H9 (cell line): ENCODE results near the gene MYH11. TPM values are rescaled to one million over a fixed set of nuclear protein-coding genes. Genes with fewer than 3 reads are reported as not detected.

Source experiments
- DNase-seq: peaks from one replicate; pipeline ENCODE4 v3.0.0-alpha.2; 2017
- H2AFZ ChIP-seq: one replicate; pipeline ENCODE4 v1.6.1; 2013; ENCODE audit warnings: mild to moderate bottlenecking, low read length, control low read depth, moderate library complexity
- H2AK5ac ChIP-seq: 2 replicates; pipeline ENCODE4 v1.6.1; 2013; ENCODE audit warnings: low read length, control low read depth, mixed read lengths; ENCODE audit not compliant: insufficient read length
- H2BK120ac ChIP-seq: one replicate; pipeline ENCODE4 v1.6.1; 2013; ENCODE audit warnings: low read depth, mild to moderate bottlenecking, low read length, control low read depth, inconsistent platforms; ENCODE audit not compliant: poor library complexity, severe bottlenecking
- H2BK12ac ChIP-seq: 2 replicates; pipeline ENCODE4 v1.6.1; 2013; ENCODE audit warnings: low read length, control low read depth, mixed read lengths, low read depth; ENCODE audit not compliant: insufficient read length
- H2BK15ac ChIP-seq: 2 replicates; pipeline ENCODE4 v1.6.1; 2013; ENCODE audit warnings: low read depth, low read length, control low read depth
- H2BK20ac ChIP-seq: one replicate; pipeline ENCODE4 v1.6.1; 2013; ENCODE audit warnings: low read depth, mild to moderate bottlenecking, low read length, control low read depth, inconsistent platforms; ENCODE audit not compliant: poor library complexity, severe bottlenecking
- H2BK5ac ChIP-seq: 2 replicates; pipeline ENCODE4 v1.6.1; 2013; ENCODE audit warnings: low read length, control low read depth, mixed read lengths; ENCODE audit not compliant: insufficient read length
- H3K14ac ChIP-seq: 2 replicates; pipeline ENCODE4 v1.6.1; 2013; ENCODE audit warnings: low read length, control low read depth; ENCODE audit not compliant: insufficient read depth
- H3K18ac ChIP-seq: 2 replicates; pipeline ENCODE4 v1.6.1; 2013; ENCODE audit warnings: low read depth, mild to moderate bottlenecking, mixed read lengths, low read length, control low read depth; ENCODE audit not compliant: insufficient read length
- H3K23ac ChIP-seq: 2 replicates; pipeline ENCODE4 v1.6.1; 2013; ENCODE audit warnings: low read length, control low read depth, mixed read lengths, low read depth; ENCODE audit not compliant: insufficient read length
- H3K23me2 ChIP-seq: 2 replicates; pipeline ENCODE4 v1.6.1; 2013; ENCODE audit warnings: low read depth, mild to moderate bottlenecking, mixed read lengths, low read length, control low read depth; ENCODE audit not compliant: insufficient read length, poor library complexity, severe bottlenecking
- H3K27ac ChIP-seq: 2 replicates; pipeline ENCODE4 v1.5.1; 2013; ENCODE audit warnings: low read length, control low read depth, mixed read lengths, low read depth; ENCODE audit not compliant: insufficient read length
- H3K27me3 ChIP-seq: 2 replicates; pipeline ENCODE4 v1.6.1; 2013; ENCODE audit warnings: low read length, control low read depth, inconsistent platforms; ENCODE audit not compliant: insufficient read depth
- H3K4ac ChIP-seq: 2 replicates; pipeline ENCODE4 v1.6.1; 2013; ENCODE audit warnings: low read depth, mild to moderate bottlenecking, control low read depth, inconsistent platforms, low read length, moderate library complexity
- H3K4me1 ChIP-seq: 2 replicates; pipeline ENCODE4 v1.6.1; 2013; ENCODE audit warnings: low read length, control low read depth, inconsistent platforms; ENCODE audit not compliant: insufficient read depth
- H3K4me2 ChIP-seq: 2 replicates; pipeline ENCODE4 v1.6.1; 2013; ENCODE audit warnings: low read length, control low read depth, mixed read lengths; ENCODE audit not compliant: insufficient read length, insufficient read depth
- H3K56ac ChIP-seq: 2 replicates; pipeline ENCODE4 v1.6.1; 2013; ENCODE audit warnings: low read depth, mild to moderate bottlenecking, mixed read lengths, low read length, control low read depth; ENCODE audit not compliant: insufficient read length
- H3K79me1 ChIP-seq: 2 replicates; pipeline ENCODE4 v1.6.1; 2013; ENCODE audit warnings: low read depth, mild to moderate bottlenecking, moderate library complexity, low read length, control low read depth, inconsistent platforms; ENCODE audit not compliant: insufficient read depth, poor library complexity, severe bottlenecking
- H3K79me2 ChIP-seq: 2 replicates; pipeline ENCODE4 v1.6.1; 2013; ENCODE audit warnings: low read length, control low read depth, inconsistent platforms; ENCODE audit not compliant: insufficient read depth
- H3K9ac ChIP-seq: 2 replicates; pipeline ENCODE4 v1.6.1; 2013; ENCODE audit warnings: low read length, control low read depth, mixed read lengths; ENCODE audit not compliant: insufficient read length; ENCODE audit errors: extremely low read depth
- H3K9me3 ChIP-seq: one replicate; pipeline ENCODE4 v1.6.1; 2013; ENCODE audit warnings: low read depth, low read length, inconsistent platforms; ENCODE audit not compliant: control insufficient read depth
- H3T11ph ChIP-seq: one replicate; pipeline ENCODE4 v1.6.1; 2013; ENCODE audit warnings: mild to moderate bottlenecking, low read length, control low read depth, inconsistent platforms
- H4K20me1 ChIP-seq: one replicate; pipeline ENCODE4 v1.6.1; 2013; ENCODE audit not compliant: control insufficient read depth, insufficient read length, insufficient read depth
- H4K5ac ChIP-seq: 2 replicates; pipeline ENCODE4 v1.6.1; 2013; ENCODE audit warnings: low read depth, mild to moderate bottlenecking, mixed read lengths, low read length, control low read depth; ENCODE audit not compliant: insufficient read length
- H4K8ac ChIP-seq: replicated peaks from 2 replicates; pipeline ENCODE4 v1.6.1; 2013; ENCODE audit warnings: low read length, control low read depth, mixed read lengths, low read depth; ENCODE audit not compliant: insufficient read length
- H4K91ac ChIP-seq: 2 replicates; pipeline ENCODE4 v1.6.1; 2013; ENCODE audit warnings: low read depth, mild to moderate bottlenecking, moderate library complexity, mixed read lengths, low read length, control low read depth; ENCODE audit not compliant: insufficient read length
- H3K27ac Mint-ChIP-seq, 3 experiments: 2 replicates in 2 of 3; 3 replicates in 1 of 3; pipeline ENCODE4 v1.8.0; 2020 to 2021; ENCODE audit warnings: mixed read lengths in 3 of 3, mild to moderate bottlenecking in 1 of 3, moderate library complexity in 1 of 3
- H3K27me3 Mint-ChIP-seq: 2 replicates; pipeline ENCODE4 v1.8.0; 2021; ENCODE audit warnings: low read depth, mild to moderate bottlenecking, moderate library complexity, mixed read lengths
- H3K36me3 Mint-ChIP-seq, 3 experiments: 2 replicates in 2 of 3; 3 replicates in 1 of 3; pipeline ENCODE4 v1.8.0; 2020 to 2021; ENCODE audit warnings: low read depth in 3 of 3, mixed read lengths in 3 of 3; ENCODE audit not compliant: insufficient read depth in 1 of 3
- H3K4me1 Mint-ChIP-seq, 2 experiments: 2 replicates each; pipeline ENCODE4 v1.8.0; 2020; ENCODE audit warnings: mixed read lengths in 2 of 2
- H3K4me3 Mint-ChIP-seq, 2 experiments: 2 replicates in 1 of 2; 3 replicates in 1 of 2; pipeline ENCODE4 v1.8.0; 2020 to 2021; ENCODE audit warnings: mild to moderate bottlenecking in 2 of 2, mixed read lengths in 2 of 2, moderate library complexity in 1 of 2
- H3K9me3 Mint-ChIP-seq, 2 experiments: 2 replicates in 1 of 2; 3 replicates in 1 of 2; pipeline ENCODE4 v1.8.0; 2020; ENCODE audit warnings: mild to moderate bottlenecking in 2 of 2, mixed read lengths in 2 of 2, moderate library complexity in 1 of 2
- WGBS: extraction: QIAGEN DNeasy Blood & Tissue Kit; methylation state at CpG from one replicate; pipeline ENCODE4 v1.1.7; 2013; ENCODE audit warnings: missing lambda C conversion rate, low lambda C conversion rate, mixed read lengths; ENCODE audit not compliant: insufficient read length; ENCODE audit errors: extremely low coverage; 5-methylcytosine and 5-hydroxymethylcytosine counted together
- total RNA-seq: library from RNA; stranded (reverse); gene quantifications from 2 replicates; pipeline ENCODE4 v1.2.1, GENCODE V29; 2021
- TF ChIP-seq, protein P1 (sequence below): fragments of 200-600 bp; sonication (generic); conservative IDR thresholded peaks from 3 replicates; pipeline ENCODE4 v1.8.0; 2021; ENCODE audit warnings: antibody characterized with exemption, mild to moderate bottlenecking

MYH11 gene
- total RNA-seq, 1 experiment from 2014 or later, result 0.42 TPM

DNA sequence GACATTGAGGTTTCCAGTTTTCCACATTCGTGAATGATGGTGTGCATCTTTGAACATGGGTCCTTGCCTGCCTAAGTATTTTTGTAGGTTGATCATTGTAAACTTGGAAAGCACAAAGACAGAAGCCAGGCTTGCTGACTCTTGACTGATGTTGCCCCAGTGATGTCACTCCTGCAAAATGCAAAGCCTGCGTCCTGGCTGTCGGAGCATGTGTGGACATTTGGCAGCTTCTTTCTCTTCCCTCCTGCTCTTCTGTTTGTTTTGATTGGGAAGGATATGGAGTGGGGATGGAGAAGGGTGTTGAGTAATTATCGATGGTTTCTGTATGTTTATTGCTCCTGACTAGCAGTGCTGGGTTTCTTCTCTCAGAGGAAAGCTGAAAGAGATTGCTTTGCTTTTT is 203.6 kb downstream of the MYH11 start:
- peaks cover 7 to 9% of the 10 kb centered on the region in 2 experiments; a peak in 3 of 4 replicates for H3K4me1 Mint-ChIP-seq
- H2AK5ac ChIP-seq, result no peak overlapping the region
- H3K9me3 ChIP-seq, result no peaks in the 10 kb centered on the region
- H3K36me3 Mint-ChIP-seq, result peaks cover 2 to 11% (median 6%) of the 10 kb centered on the region in 3 experiments; a peak in 5 of 7 replicates
- no peak overlapping the region for H3K4ac ChIP-seq
- no peaks in the 10 kb centered on the region for H3K27me3 ChIP-seq
- WGBS, result no CpG with 5 or more reads among the region's 4 CpGs
- no peak overlapping the region for H3K23ac ChIP-seq
- no peaks in the 10 kb centered on the region; the same call in 1 of the 2 replicates for H3K79me2 ChIP-seq
- no peak overlapping the region for H2BK15ac ChIP-seq
- TF ChIP-seq, protein P1, sequence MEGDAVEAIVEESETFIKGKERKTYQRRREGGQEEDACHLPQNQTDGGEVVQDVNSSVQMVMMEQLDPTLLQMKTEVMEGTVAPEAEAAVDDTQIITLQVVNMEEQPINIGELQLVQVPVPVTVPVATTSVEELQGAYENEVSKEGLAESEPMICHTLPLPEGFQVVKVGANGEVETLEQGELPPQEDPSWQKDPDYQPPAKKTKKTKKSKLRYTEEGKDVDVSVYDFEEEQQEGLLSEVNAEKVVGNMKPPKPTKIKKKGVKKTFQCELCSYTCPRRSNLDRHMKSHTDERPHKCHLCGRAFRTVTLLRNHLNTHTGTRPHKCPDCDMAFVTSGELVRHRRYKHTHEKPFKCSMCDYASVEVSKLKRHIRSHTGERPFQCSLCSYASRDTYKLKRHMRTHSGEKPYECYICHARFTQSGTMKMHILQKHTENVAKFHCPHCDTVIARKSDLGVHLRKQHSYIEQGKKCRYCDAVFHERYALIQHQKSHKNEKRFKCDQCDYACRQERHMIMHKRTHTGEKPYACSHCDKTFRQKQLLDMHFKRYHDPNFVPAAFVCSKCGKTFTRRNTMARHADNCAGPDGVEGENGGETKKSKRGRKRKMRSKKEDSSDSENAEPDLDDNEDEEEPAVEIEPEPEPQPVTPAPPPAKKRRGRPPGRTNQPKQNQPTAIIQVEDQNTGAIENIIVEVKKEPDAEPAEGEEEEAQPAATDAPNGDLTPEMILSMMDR, result no peak
- no peak overlapping the region for H3K56ac ChIP-seq
- peaks cover 11% of the 10 kb centered on the region for H3K79me1 ChIP-seq
- no peak overlapping the region for H2BK5ac ChIP-seq
- no peak overlapping the region for H3K18ac ChIP-seq
- no peak overlapping the region for H2BK20ac ChIP-seq
- no peak for DNase-seq
- H4K8ac ChIP-seq, result no peak overlapping the region
- H3K27ac Mint-ChIP-seq, result no peak overlapping the region; a peak in 1 of 7 replicates
- no peak overlapping the region for H3K27ac ChIP-seq
- H3T11ph ChIP-seq, result no peak overlapping the region
- no peak overlapping the region for H4K5ac ChIP-seq
- H2AFZ ChIP-seq, result no peak overlapping the region
- H4K20me1 ChIP-seq, result peaks cover 2% of the 10 kb centered on the region
- H4K91ac ChIP-seq, result no peak overlapping the region
- 0 out of 5 replicates have a peak, but pooled peaks cover 0 to 2% of the 10 kb centered on the region in 2 experiments for H3K9me3 Mint-ChIP-seq
- H3K14ac ChIP-seq, result no peak overlapping the region
- no peaks in the 10 kb centered on the region; the same call in 1 of the 2 replicates for H3K27me3 Mint-ChIP-seq
- H3K9ac ChIP-seq, result no peak overlapping the region
- no peak overlapping the region for H2BK12ac ChIP-seq
- no peak overlapping the region for H3K4me3 Mint-ChIP-seq
- no peak overlapping the region for H2BK120ac ChIP-seq
- H3K4me1 ChIP-seq, result no peaks in the 10 kb centered on the region
- peaks cover 6% of the 10 kb centered on the region for H3K23me2 ChIP-seq
- H3K4me2 ChIP-seq, result no peak overlapping the region

Other genes starting within 250 kb of the MYH11 start
- 22.3 and 23.3 TPM in 2 replicates for gene MARF1, start 213.9 kb downstream of the MYH11 start, total RNA-seq
- gene NDE1, start 206.8 kb downstream of the MYH11 start, total RNA-seq, result 45.9 and 49.6 TPM in 2 replicates
- gene CEP20, start 31.6 kb upstream of the MYH11 start, total RNA-seq, result 36.9 and 43.8 TPM in 2 replicates
- 51.7 and 56.4 TPM in 2 replicates for gene ABCC1, start 92.6 kb upstream of the MYH11 start, total RNA-seq